A673 (cell line): ENCODE measurements around the gene BAZ1A. TPM values are rescaled to one million over a fixed set of nuclear protein-coding genes. Genes with fewer than 3 reads are reported as not detected.

Source experiments
- BruUV-seq: library from RNA; stranded (reverse); fragments of 400-500 nt; replicated peaks from 2 replicates; lab custom pipeline; 2021; lab: Mats Ljungman, UMichigan
- CTCF ChIA-PET: fragments of 300-600 bp; sonication (Branson Sonifier 250); formaldehyde crosslinking; loops from one replicate; lab custom pipeline; 2022; ENCODE audit warnings: antibody characterized with exemption; lab: Charles Lee
- POLR2A ChIA-PET: fragments of 300-600 bp; sonication (Branson Sonifier 250); formaldehyde crosslinking; loops from one replicate; lab custom pipeline; 2022; ENCODE audit warnings: antibody characterized with exemption; ENCODE audit not compliant: low non-redundant PET; lab: Charles Lee
- DNase-seq: peaks from one replicate; pipeline ENCODE4 v3.0.0-alpha.2; 2015; ENCODE audit warnings: low spot score
- H3K27ac ChIP-seq: fragments of 200-600 bp; sonication (generic); 2 replicates; pipeline ENCODE4 v1.5.1; 2016; ENCODE audit warnings: mixed run types, low read depth, mild to moderate bottlenecking, mixed read lengths, antibody characterized with exemption, low read length; ENCODE audit not compliant: poor library complexity, severe bottlenecking
- H3K27me3 ChIP-seq: fragments of 200-600 bp; sonication (generic); replicated peaks from 2 replicates; pipeline ENCODE4 v1.6.1; 2017; ENCODE audit warnings: mixed run types, low read depth, mild to moderate bottlenecking, mixed read lengths, antibody characterized with exemption, low read length; ENCODE audit not compliant: insufficient read depth, poor library complexity
- H3K36me3 ChIP-seq: fragments of 200-600 bp; sonication (generic); 2 replicates; pipeline ENCODE4 v1.6.1; 2016; ENCODE audit warnings: mixed run types, mild to moderate bottlenecking, mixed read lengths, antibody characterized with exemption, low read length; ENCODE audit not compliant: insufficient read depth, poor library complexity, severe bottlenecking
- H3K4me1 ChIP-seq: fragments of 200-600 bp; sonication (generic); 2 replicates; pipeline ENCODE4 v1.6.1; 2017; ENCODE audit warnings: mixed run types, mild to moderate bottlenecking, mixed read lengths, antibody characterized with exemption, low read length; ENCODE audit not compliant: insufficient read depth, poor library complexity, severe bottlenecking
- H3K4me3 ChIP-seq: fragments of 200-600 bp; sonication (generic); 2 replicates; pipeline ENCODE4 v1.5.1; 2016; ENCODE audit warnings: low read depth, mixed run types, mild to moderate bottlenecking, mixed read lengths, low read length; ENCODE audit not compliant: poor library complexity, severe bottlenecking
- H3K9me3 ChIP-seq: fragments of 200-600 bp; sonication (generic); 2 replicates; pipeline ENCODE4 v1.6.1; 2016; ENCODE audit warnings: mixed run types, low read depth, mild to moderate bottlenecking, mixed read lengths, antibody characterized with exemption, low read length; ENCODE audit not compliant: poor library complexity, severe bottlenecking
- CTCF ChIP-seq: fragments of 300-800, 200-600 bp; sonication (generic); conservative IDR thresholded peaks from 2 replicates; pipeline ENCODE4 v1.5.1; 2017; ENCODE audit warnings: low read depth, mild to moderate bottlenecking, antibody characterized with exemption, low read length, moderate library complexity, mixed read lengths
- EZH2 ChIP-seq: fragments of 200-600 bp; sonication (generic); IDR thresholded peaks from 2 replicates; pipeline ENCODE4 v1.6.1; 2017; ENCODE audit warnings: borderline replicate concordance, low read depth, mild to moderate bottlenecking, mixed read lengths, antibody characterized with exemption, low read length; ENCODE audit not compliant: poor library complexity, severe bottlenecking
- intact Hi-C: fragments of 100-400 bp; cut with micrococcal nuclease; formaldehyde crosslinking; loops from one replicate; pipeline ENCODE4 v1.10.0; 2022; ENCODE audit not compliant: unreplicated experiment
- total RNA-seq: library from RNA; stranded (reverse); gene quantifications from 2 replicates; pipeline ENCODE4 v1.2.3, GENCODE V29; 2021

Gene BAZ1A
- total RNA-seq, 1 experiment from 2014 or later, result 70.3 TPM

- Histone ChIP-seq H3K9me3 (no peaks in the 10 kb centered on the region), H3K4me1 (no peaks in the 10 kb centered on the region), H3K36me3 (peaks cover 45% of the 10 kb centered on the region), H3K4me3 (no peak overlapping the region), H3K27me3 (no peaks in the 10 kb centered on the region), H3K27ac (no peak overlapping the region)
- no peak for DNase-seq
- ChIA-PET CTCF (no interaction called here), POLR2A (no interaction called here)
- BruUV-seq, result no TSS peak
- intact Hi-C loops, result no loop called here
- TF ChIP-seq EZH2 (no peak), CTCF (no peak)
Measured at GRCh38 chr14:34785223-34786006, 89.7 kb downstream of the BAZ1A start.

DNA sequence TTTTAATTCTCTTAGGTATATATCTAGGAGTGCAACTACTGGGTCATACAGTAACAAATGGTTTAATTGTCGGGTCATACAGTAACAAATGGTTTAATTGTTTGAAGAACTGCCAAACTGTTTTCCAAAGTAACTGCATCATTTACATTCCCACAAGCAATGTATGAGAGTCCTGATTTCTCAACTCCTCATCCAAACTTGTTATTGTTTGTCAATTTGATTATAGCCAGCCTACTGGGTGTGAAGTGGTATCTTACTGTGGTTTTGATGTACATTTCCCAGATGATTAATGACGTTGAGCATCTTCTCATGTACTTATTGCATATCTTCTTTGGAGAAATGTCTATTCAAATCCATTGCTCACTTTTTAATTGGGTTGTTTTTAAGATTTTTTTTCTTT is 93.1 kb downstream of the BAZ1A start:
- ChIA-PET POLR2A (no interaction called here), CTCF (no interaction called here)
- BruUV-seq, result no TSS peak
- intact Hi-C loops, result no loop called here
- Histone ChIP-seq H3K4me3 (no peak overlapping the region), H3K4me1 (no peaks in the 10 kb centered on the region), H3K27ac (no peak overlapping the region), H3K9me3 (no peaks in the 10 kb centered on the region), H3K36me3 (peaks cover 70% of the 10 kb centered on the region), H3K27me3 (no peaks in the 10 kb centered on the region)
- DNase-seq, result no peak
- no peak for TF ChIP-seq EZH2
- no peak for TF ChIP-seq CTCF

GRCh38 chr14:34781242-34781641 is 93.9 kb downstream of the BAZ1A start:
- Histone ChIP-seq H3K27me3 (no peaks in the 10 kb centered on the region), H3K9me3 (no peaks in the 10 kb centered on the region), H3K27ac (no peak overlapping the region), H3K4me1 (no peaks in the 10 kb centered on the region), H3K36me3 (peaks cover 78% of the 10 kb centered on the region), H3K4me3 (no peak overlapping the region)
- CTCF ChIA-PET, result no interaction called here
- intact Hi-C loops, result no loop called here
- TF ChIP-seq CTCF, result no peak
- TF ChIP-seq EZH2, result no peak
- POLR2A ChIA-PET, result no interaction called here
- peak; percentile 57 for DNase-seq
- BruUV-seq, result no TSS peak
